Hepatocyte (in vitro differentiated cells): ENCODE measurements around the gene CAPG.

Experiments used
- EZH2 ChIP-seq: fragments of 200-600 bp; sonication (generic); IDR thresholded peaks from 2 replicates; pipeline ENCODE4 v1.6.1; 2016; ENCODE audit warnings: antibody characterized with exemption, mild to moderate bottlenecking, borderline replicate concordance
- TF ChIP-seq, protein P1 (sequence below): fragments of 200-600 bp; sonication (generic); IDR thresholded peaks from 2 replicates; pipeline ENCODE4 v1.5.1; 2016; ENCODE audit warnings: antibody characterized with exemption, mild to moderate bottlenecking; ENCODE audit not compliant: poor library complexity

DNA sequence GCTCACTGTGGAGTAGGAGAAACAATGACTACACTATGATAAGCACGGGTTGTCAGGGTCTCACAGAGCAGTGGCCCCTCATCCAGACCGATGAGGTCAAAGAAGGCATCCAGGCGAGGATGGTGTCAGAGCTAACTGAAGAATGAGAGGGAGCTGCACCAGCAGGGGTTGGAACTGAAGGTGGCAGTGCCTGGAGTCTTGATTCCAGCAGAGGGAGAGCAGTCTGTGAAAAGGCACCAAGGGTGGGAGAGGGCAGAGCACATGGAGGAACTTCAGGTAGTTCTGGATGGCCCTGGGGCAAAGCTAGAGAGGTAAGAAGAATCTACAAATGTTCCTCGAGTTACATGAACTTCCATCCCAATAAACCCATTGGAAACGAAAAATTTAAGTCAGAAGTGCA is 43.0 kb downstream of the CAPG start:
- TF ChIP-seq, protein P1, sequence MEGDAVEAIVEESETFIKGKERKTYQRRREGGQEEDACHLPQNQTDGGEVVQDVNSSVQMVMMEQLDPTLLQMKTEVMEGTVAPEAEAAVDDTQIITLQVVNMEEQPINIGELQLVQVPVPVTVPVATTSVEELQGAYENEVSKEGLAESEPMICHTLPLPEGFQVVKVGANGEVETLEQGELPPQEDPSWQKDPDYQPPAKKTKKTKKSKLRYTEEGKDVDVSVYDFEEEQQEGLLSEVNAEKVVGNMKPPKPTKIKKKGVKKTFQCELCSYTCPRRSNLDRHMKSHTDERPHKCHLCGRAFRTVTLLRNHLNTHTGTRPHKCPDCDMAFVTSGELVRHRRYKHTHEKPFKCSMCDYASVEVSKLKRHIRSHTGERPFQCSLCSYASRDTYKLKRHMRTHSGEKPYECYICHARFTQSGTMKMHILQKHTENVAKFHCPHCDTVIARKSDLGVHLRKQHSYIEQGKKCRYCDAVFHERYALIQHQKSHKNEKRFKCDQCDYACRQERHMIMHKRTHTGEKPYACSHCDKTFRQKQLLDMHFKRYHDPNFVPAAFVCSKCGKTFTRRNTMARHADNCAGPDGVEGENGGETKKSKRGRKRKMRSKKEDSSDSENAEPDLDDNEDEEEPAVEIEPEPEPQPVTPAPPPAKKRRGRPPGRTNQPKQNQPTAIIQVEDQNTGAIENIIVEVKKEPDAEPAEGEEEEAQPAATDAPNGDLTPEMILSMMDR: no peak
- no peak for TF ChIP-seq EZH2
